Left ventricle myocardium inferior (tissue), 1 donor: ENCODE data around the gene WDR37. TPM values are rescaled to one million over a fixed set of nuclear protein-coding genes. Genes with fewer than 3 reads are reported as not detected.

ENCODE experiments used
- DNase-seq: peaks from one replicate; pipeline ENCODE4 v3.0.0-alpha.2; 2020
- H3K27ac ChIP-seq: fragments of 200-600 bp; replicated peaks from 2 replicates; pipeline ENCODE4 v1.8.0; 2021
- H3K27me3 ChIP-seq: fragments of 200-600 bp; 2 replicates; pipeline ENCODE4 v1.8.0; 2021; ENCODE audit warnings: low read depth
- H3K36me3 ChIP-seq: fragments of 200-600 bp; 2 replicates; pipeline ENCODE4 v1.8.0; 2021
- H3K4me1 ChIP-seq: fragments of 200-600 bp; 2 replicates; pipeline ENCODE4 v1.8.0; 2021
- H3K4me3 ChIP-seq: fragments of 200-600 bp; 2 replicates; pipeline ENCODE4 v1.8.0; 2021; ENCODE audit warnings: mild to moderate bottlenecking, moderate library complexity
- H3K9me3 ChIP-seq: fragments of 200-600 bp; replicated peaks from 2 replicates; pipeline ENCODE4 v1.8.0; 2021
- intact Hi-C: fragments of 100-400 bp; cut with micrococcal nuclease; formaldehyde crosslinking; loops from one replicate; pipeline ENCODE4 v1.11.0; 2022
- total RNA-seq: library from RNA; stranded (reverse); fragmentation: NEBNext Ultra II Directional; extraction: Animal tissue kit (Norgen Biotek cat#: 25700); gene quantifications from one replicate; pipeline ENCODE4 v1.2.1, GENCODE V29; 2021
- TF ChIP-seq, protein P1 (sequence below): fragments of 200-600 bp; IDR thresholded peaks from 2 replicates; pipeline ENCODE4 v1.8.0; 2021; ENCODE audit warnings: antibody characterized with exemption, mild to moderate bottlenecking, borderline replicate concordance
- donor health status: DM: no; HTN: yes; CAD: no; lungs with severe emphysema.

The WDR37 gene
- total RNA-seq, 1 donor from 2014 or later = 28.2 TPM

- TF ChIP-seq, protein P1, sequence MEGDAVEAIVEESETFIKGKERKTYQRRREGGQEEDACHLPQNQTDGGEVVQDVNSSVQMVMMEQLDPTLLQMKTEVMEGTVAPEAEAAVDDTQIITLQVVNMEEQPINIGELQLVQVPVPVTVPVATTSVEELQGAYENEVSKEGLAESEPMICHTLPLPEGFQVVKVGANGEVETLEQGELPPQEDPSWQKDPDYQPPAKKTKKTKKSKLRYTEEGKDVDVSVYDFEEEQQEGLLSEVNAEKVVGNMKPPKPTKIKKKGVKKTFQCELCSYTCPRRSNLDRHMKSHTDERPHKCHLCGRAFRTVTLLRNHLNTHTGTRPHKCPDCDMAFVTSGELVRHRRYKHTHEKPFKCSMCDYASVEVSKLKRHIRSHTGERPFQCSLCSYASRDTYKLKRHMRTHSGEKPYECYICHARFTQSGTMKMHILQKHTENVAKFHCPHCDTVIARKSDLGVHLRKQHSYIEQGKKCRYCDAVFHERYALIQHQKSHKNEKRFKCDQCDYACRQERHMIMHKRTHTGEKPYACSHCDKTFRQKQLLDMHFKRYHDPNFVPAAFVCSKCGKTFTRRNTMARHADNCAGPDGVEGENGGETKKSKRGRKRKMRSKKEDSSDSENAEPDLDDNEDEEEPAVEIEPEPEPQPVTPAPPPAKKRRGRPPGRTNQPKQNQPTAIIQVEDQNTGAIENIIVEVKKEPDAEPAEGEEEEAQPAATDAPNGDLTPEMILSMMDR = no peak
- DNase-seq = no peak
- Histone ChIP-seq H3K27ac (no peak overlapping the region), H3K27me3 (no peaks in the 10 kb centered on the region), H3K9me3 (no peaks in the 10 kb centered on the region), H3K4me1 (no peaks in the 10 kb centered on the region), H3K4me3 (no peak overlapping the region), H3K36me3 (peaks cover 99% of the 10 kb centered on the region)
- intact Hi-C loops = no loop called here
Observed at GRCh38 chr10:1083581-1083980, 27.4 kb downstream of the WDR37 start.

- Histone ChIP-seq H3K4me1 (peaks cover 7% of the 10 kb centered on the region), H3K9me3 (no peaks in the 10 kb centered on the region), H3K36me3 (peaks cover 99% of the 10 kb centered on the region), H3K27ac (no peak overlapping the region), H3K27me3 (no peaks in the 10 kb centered on the region), H3K4me3 (no peak overlapping the region)
- intact Hi-C loops = no loop called here
- DNase-seq = no peak
- TF ChIP-seq, protein P1 = no peak
Observed at GRCh38 chr10:1084011-1084950, 28.1 kb downstream of the WDR37 start.

DNA sequence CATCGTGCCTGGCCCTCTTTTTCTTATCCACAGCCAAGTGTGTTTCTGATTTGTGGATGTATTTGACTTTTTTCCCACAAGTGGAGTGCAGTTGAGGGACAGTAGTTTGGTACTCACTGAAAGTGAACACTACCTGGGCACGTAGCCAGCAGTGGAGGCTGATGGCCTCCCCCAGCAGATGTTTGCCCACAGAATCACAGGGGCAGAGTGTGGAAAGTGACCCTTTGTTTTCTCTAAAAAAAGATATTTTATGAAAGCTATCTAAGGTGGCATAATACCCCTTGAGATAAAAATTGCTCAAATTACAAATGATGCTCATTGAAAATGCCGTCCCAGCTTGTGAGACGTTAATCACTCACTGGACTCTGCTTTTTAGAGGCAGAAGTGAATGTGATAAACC, 29.1 kb downstream of the WDR37 start:
- Histone ChIP-seq H3K27ac (no peak overlapping the region), H3K36me3 (peaks cover 99% of the 10 kb centered on the region), H3K27me3 (no peaks in the 10 kb centered on the region), H3K4me1 (peaks cover 7% of the 10 kb centered on the region), H3K4me3 (no peak overlapping the region), H3K9me3 (no peaks in the 10 kb centered on the region)
- no peak for DNase-seq
- TF ChIP-seq, protein P1 = no peak
- intact Hi-C loops = no loop called here

- peaks cover 7% of the 10 kb centered on the region for H3K4me1 ChIP-seq
- intact Hi-C loops = no loop called here
- no peak for DNase-seq
- H3K27me3 ChIP-seq = no peaks in the 10 kb centered on the region
- TF ChIP-seq, protein P1 = no peak
- peaks cover 99% of the 10 kb centered on the region for H3K36me3 ChIP-seq
- H3K27ac ChIP-seq = no peak overlapping the region
- H3K9me3 ChIP-seq = no peaks in the 10 kb centered on the region
- no peak overlapping the region for H3K4me3 ChIP-seq
Observed at GRCh38 chr10:1086787-1087186, 30.6 kb downstream of the WDR37 start.

DNA sequence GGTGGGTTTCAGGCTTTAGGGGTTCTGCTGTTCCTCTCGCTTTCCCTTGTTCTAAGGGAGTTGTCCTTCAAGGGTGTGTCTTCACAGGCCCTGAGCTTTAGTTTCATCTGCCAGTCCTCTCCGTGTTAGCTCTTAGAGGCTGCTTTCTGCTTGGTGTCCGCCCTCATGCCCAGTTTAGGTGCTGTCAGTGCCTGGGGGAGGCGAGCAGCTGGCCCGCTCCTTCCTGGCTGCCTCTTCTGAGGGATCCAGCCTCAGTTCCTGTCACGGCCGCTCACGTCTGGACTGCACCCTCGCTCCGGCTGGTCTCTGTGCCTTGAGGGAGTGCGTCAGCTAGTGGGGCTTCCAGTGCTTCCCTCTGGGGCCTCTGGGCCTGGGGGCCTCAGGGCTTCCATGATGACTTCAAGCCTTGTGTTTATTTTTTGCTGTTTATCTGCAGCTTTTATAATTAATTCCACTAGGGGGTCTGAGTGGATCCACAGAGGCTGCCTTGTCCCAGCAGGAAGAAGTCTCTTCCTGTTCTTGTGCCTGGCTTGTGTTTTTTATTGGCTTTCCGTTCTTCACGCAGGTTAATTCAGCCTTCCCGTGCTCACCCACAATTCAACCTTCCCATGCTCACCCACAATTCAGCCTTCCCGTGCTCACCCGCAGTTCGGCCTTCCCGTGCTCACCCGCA, 33.0 kb downstream of the WDR37 start:
- H3K4me1 ChIP-seq = peaks cover 7% of the 10 kb centered on the region
- DNase-seq = no peak
- intact Hi-C loops = no loop called here

More for the DNA sequence above, 33.0 kb downstream of the WDR37 start:
- H3K27me3 ChIP-seq = no peaks in the 10 kb centered on the region
- H3K27ac ChIP-seq = peak overlapping the region; percentile 46
- TF ChIP-seq, protein P1 = no peak
- H3K9me3 ChIP-seq = no peaks in the 10 kb centered on the region
- H3K36me3 ChIP-seq = peaks cover 90% of the 10 kb centered on the region
- no peak overlapping the region for H3K4me3 ChIP-seq
